Thymus (tissue), 11 donors: ENCODE data around the gene BRINP2. TPM values are rescaled to one million over a fixed set of nuclear protein-coding genes. Genes with fewer than 3 reads are reported as not detected.

Experiments used
- DNase-seq, 9 donors: peaks; one replicate each; pipeline ENCODE4 v3.0.0-alpha.2; 2013; ENCODE audit warnings: low spot score in 9 of 9, low read depth in 6 of 9, missing footprints in 1 of 9
- H3K27ac ChIP-seq, 2 donors: one replicate each; pipeline ENCODE4 v1.5.1; 2013; ENCODE audit warnings: control low read depth in 1 of 2, low read depth in 1 of 2, low read length in 1 of 2, mild to moderate bottlenecking in 1 of 2, moderate library complexity in 1 of 2
- H3K27me3 ChIP-seq, 2 donors: one replicate each; pipeline ENCODE4 v1.5.1; 2013; ENCODE audit warnings: low read length in 1 of 2; ENCODE audit not compliant: control insufficient read depth in 2 of 2, insufficient read depth in 1 of 2
- H3K36me3 ChIP-seq, 2 donors: one replicate each; pipeline ENCODE4 v1.5.1; 2013; ENCODE audit warnings: low read length in 1 of 2, mild to moderate bottlenecking in 1 of 2, moderate library complexity in 1 of 2; ENCODE audit not compliant: control insufficient read depth in 2 of 2, insufficient read depth in 2 of 2
- H3K4me1 ChIP-seq, 2 donors: one replicate each; pipeline ENCODE4 v1.5.1; 2013; ENCODE audit warnings: low read length in 2 of 2; ENCODE audit not compliant: control insufficient read depth in 2 of 2, insufficient read depth in 2 of 2
- H3K4me3 ChIP-seq, 2 donors: one replicate each; pipeline ENCODE4 v1.5.1; 2013; ENCODE audit warnings: low read length in 2 of 2, control low read depth in 1 of 2, mild to moderate bottlenecking in 1 of 2
- H3K9me3 ChIP-seq, 2 donors: one replicate each; pipeline ENCODE4 v1.5.1; 2013; ENCODE audit warnings: low read length in 1 of 2, mild to moderate bottlenecking in 1 of 2; ENCODE audit not compliant: control insufficient read depth in 2 of 2, insufficient read depth in 1 of 2
- WGBS: extraction: QIAGEN DNeasy Blood & Tissue Kit; methylation state at CpG from one replicate; pipeline ENCODE4 v1.1.7; 2013; 5-methylcytosine and 5-hydroxymethylcytosine counted together
- polyA plus RNA-seq: library from polyadenylated mRNA; stranded (reverse); fragments of 200-250 nt; gene quantifications from one replicate; pipeline ENCODE4 v1.2.3, GENCODE V29; 2013
- total RNA-seq: library from RNA; stranded (reverse); fragments of 120-200 nt; gene quantifications from one replicate; pipeline ENCODE4 v1.2.4, GENCODE V29; 2013
- donor health status: healthy.

Gene BRINP2
- total and polyA plus RNA-seq, 2 donors: 0.09 to 0.23 TPM

GRCh38 chr1:177209357-177209756, 38.6 kb downstream of the BRINP2 start:
- 87% methylated on average over 3 of the region's 3 CpGs for WGBS
- no peak overlapping the region for H3K27ac ChIP-seq
- no peaks in the 10 kb centered on the region for H3K36me3 ChIP-seq
- H3K4me3 ChIP-seq: no peak overlapping the region
- no peaks in the 10 kb centered on the region for H3K27me3 ChIP-seq
- DNase-seq: no peak
- no peaks in the 10 kb centered on the region for H3K9me3 ChIP-seq
- H3K4me1 ChIP-seq: no peaks in the 10 kb centered on the region

- no peaks in the 10 kb centered on the region for H3K9me3 ChIP-seq
- no peaks in the 10 kb centered on the region for H3K27me3 ChIP-seq
- no peak for DNase-seq
- H3K4me1 ChIP-seq: no peaks in the 10 kb centered on the region
- no peaks in the 10 kb centered on the region for H3K36me3 ChIP-seq
- H3K4me3 ChIP-seq: no peak overlapping the region
- no peak overlapping the region for H3K27ac ChIP-seq
Measured at GRCh38 chr1:177210071-177210470, 39.3 kb downstream of the BRINP2 start.

GRCh38 chr1:177211231-177211630, 40.5 kb downstream of the BRINP2 start:
- H3K27ac ChIP-seq: no peak overlapping the region
- H3K36me3 ChIP-seq: no peaks in the 10 kb centered on the region
- H3K4me1 ChIP-seq: no peaks in the 10 kb centered on the region
- no peak for DNase-seq
- H3K4me3 ChIP-seq: no peak overlapping the region
- 65% methylated on average over 4 of the region's 4 CpGs for WGBS
- no peaks in the 10 kb centered on the region for H3K9me3 ChIP-seq
- no peaks in the 10 kb centered on the region for H3K27me3 ChIP-seq

- Histone ChIP-seq H3K27me3 (no peaks in the 10 kb centered on the region), H3K27ac (no peak overlapping the region), H3K4me3 (no peak overlapping the region), H3K4me1 (no peaks in the 10 kb centered on the region), H3K36me3 (no peaks in the 10 kb centered on the region), H3K9me3 (peaks cover 1 to 4% of the 10 kb centered on the region in 2 donors)
- no peak for DNase-seq
- 74% methylated on average over 3 of the region's 3 CpGs for WGBS
Measured at GRCh38 chr1:177216587-177217202, 45.9 kb downstream of the BRINP2 start.

GRCh38 chr1:177219554-177220458, 49.0 kb downstream of the BRINP2 start:
- H3K4me1 ChIP-seq: no peaks in the 10 kb centered on the region
- no peaks in the 10 kb centered on the region for H3K27me3 ChIP-seq
- peaks cover 1 to 4% of the 10 kb centered on the region in 2 donors for H3K9me3 ChIP-seq
- H3K27ac ChIP-seq: no peak overlapping the region
- WGBS: 89% methylated on average over 3 of the region's 3 CpGs
- no peak for DNase-seq
- no peaks in the 10 kb centered on the region for H3K36me3 ChIP-seq
- no peak overlapping the region for H3K4me3 ChIP-seq

- Histone ChIP-seq H3K4me1 (no peaks in the 10 kb centered on the region), H3K4me3 (no peak overlapping the region), H3K9me3 (peaks cover 0 to 1% of the 10 kb centered on the region in 2 donors), H3K27ac (no peak overlapping the region), H3K27me3 (no peaks in the 10 kb centered on the region), H3K36me3 (no peaks in the 10 kb centered on the region)
- WGBS: 90% methylated on average over 2 of the region's 2 CpGs
- DNase-seq: no peak
Measured at GRCh38 chr1:177223359-177223758, 52.6 kb downstream of the BRINP2 start.

- no peaks in the 10 kb centered on the region for H3K4me1 ChIP-seq
- H3K27ac ChIP-seq: no peak overlapping the region
- DNase-seq: no peak
- no peaks in the 10 kb centered on the region for H3K36me3 ChIP-seq
- H3K9me3 ChIP-seq: no peaks in the 10 kb centered on the region
- no peaks in the 10 kb centered on the region for H3K27me3 ChIP-seq
- WGBS: 89% methylated on average over 8 of the region's 8 CpGs
- no peak overlapping the region for H3K4me3 ChIP-seq
Measured at GRCh38 chr1:177227978-177228692, 57.4 kb downstream of the BRINP2 start.

- Histone ChIP-seq H3K4me1 (no peaks in the 10 kb centered on the region), H3K27ac (no peak overlapping the region), H3K36me3 (no peaks in the 10 kb centered on the region), H3K27me3 (no peaks in the 10 kb centered on the region), H3K4me3 (no peak overlapping the region), H3K9me3 (no peaks in the 10 kb centered on the region)
- DNase-seq: no peak
- 86% methylated on average over 4 of the region's 4 CpGs for WGBS
Measured at GRCh38 chr1:177228693-177229065, 57.9 kb downstream of the BRINP2 start.

- 96% methylated on average over 20 of the region's 20 CpGs for WGBS
- H3K27ac ChIP-seq: no peak overlapping the region
- DNase-seq: no peak
Measured at GRCh38 chr1:177229781-177230180, 59.0 kb downstream of the BRINP2 start.

More at GRCh38 chr1:177229781-177230180, 59.0 kb downstream of the BRINP2 start:
- Histone ChIP-seq H3K9me3 (no peaks in the 10 kb centered on the region), H3K4me1 (no peaks in the 10 kb centered on the region), H3K36me3 (no peaks in the 10 kb centered on the region), H3K27me3 (no peaks in the 10 kb centered on the region), H3K4me3 (no peak overlapping the region)
